Measurements from ENCODE around the gene RANBP17.
"Not testable (repeated sequence)": the region's sequence is repeated elsewhere in the genome, so short reads cannot be mapped to it uniquely, and the experiment has no call there.

Gene RANBP17

DNA sequence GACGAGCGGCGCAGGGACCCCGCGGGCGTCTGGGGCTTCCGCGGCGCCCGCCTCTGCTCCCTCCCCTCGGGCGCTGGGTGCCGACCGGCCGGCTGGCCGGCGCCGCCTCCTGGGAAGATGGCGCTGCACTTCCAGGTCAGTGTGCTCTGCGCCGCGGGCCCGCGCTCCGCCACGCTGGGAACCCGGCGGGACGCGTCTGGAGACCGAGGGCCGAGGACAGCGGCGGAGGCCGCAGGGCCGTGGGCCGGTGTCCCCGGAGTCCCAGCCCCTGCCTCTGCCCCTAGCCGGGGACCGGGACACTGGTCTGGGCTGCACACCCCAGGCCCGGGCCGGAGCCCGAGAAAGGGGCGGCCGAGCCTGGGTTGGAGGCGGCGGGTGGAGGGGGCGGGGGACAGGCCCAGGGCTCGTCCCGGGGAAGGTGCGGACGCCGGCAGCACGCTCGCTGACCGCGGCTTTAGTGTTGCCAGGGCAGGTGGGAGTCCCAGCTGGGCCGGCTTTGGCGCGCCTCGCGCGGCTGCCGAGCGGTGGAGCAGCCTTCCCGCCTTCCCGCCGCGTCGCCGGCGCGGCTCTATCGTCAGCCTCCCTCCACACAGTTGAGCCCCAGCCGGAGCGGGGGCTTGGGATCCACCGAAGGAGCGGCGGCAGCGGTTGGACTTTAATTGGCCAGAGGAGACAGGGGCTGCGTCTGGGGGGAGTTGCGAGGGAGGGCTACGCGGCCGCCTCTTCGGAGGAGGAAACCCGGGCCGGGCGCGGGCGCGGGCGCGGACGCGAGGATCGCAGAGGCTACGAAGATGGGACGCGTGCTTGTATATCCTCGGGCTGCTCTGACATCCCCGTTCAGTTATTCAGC, at the start of gene RANBP17:
TSS of gene RANBP17 (plus strand) at position 102 of the 850 bp plus-strand sequence.
- DNase-seq (ENCODE audit: low read depth in 2 of 3, low spot score in 1 of 3): no peak

DNA sequence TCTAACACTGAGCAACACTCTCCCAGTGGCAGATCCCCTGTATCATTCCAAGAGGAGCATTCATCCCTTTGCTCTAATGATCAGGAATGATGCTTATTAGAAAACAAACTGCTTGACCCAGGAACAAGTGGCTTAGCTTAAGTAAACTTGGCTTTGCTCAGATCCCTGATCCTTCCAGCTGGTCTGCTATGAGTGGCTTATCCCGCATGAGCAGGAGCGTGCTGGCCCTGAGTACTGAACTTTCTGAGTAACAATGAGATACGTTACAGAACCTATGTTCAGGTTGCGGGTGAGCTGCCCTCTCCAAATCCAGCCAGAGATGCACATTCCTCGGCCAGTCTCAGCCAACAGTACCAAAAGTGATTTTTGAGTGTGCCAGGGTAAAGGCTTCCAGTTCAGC, 48.6 kb upstream of the RANBP17 start:
- no peak for DNase-seq (ENCODE audit: low read depth in 2 of 3, low spot score in 1 of 3)

DNA sequence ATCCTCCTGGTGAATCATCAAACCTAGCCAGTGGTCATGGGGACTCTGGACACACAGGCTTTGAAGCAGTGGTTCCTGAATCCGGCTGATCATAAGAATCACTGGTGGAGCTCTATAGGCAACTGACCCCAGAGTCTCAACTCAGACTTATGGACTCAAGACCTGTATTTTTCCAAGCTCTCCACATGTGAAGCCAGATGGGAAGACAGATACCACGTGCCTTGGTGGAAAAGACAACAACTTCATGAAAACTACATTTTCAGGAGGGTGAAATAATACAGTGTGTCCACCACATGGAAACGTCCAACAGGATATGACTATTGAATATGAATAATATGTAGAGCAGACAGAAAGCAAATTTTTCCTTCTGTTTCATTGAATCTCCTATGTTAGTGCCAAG, 44.6 kb upstream of the RANBP17 start:
- DNase-seq (ENCODE audit: low read depth in 2 of 3, low spot score in 1 of 3): no peak

DNA sequence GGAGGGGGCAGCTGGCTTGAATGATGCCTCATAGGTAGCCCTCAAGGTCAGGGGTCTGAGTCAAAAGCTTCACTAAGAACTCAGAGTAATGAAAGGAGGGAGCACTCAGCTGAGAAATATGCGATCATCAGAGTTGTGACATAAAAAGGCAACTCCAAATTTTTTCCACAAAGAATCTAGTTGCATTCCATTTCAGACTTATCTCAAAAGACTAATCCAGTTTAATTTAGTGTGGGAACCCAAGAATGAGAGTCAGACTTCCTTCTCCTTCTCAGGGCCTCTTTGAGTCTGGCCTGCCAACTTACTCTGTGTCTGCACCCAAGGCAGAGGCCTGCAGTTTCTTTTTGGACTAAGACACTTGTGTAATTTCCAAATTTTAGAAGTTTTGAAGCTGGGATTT, 43.6 kb upstream of the RANBP17 start:
- no peak for DNase-seq (ENCODE audit: low read depth in 2 of 3, low spot score in 1 of 3)

DNA sequence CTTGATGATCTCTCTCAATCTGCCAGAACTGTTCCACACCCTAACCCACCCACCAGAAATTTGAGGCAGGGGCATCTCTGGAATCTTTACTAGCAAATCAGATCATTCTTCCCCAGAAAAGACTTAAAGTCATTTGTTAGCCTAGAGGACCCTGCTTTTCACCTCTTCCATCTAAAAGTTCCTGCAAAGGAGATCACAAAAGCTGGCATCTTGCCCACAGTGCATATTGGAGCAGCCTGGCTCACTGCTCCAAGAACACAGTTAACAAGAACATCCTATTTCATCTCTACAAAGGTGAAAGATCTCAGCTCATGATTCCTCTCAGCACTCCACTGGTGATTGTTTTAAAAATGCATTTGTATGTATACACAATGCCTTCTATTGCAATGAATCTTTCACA, 42.0 kb upstream of the RANBP17 start:
- DNase-seq (ENCODE audit: low read depth in 2 of 3, low spot score in 1 of 3): no peak

DNA sequence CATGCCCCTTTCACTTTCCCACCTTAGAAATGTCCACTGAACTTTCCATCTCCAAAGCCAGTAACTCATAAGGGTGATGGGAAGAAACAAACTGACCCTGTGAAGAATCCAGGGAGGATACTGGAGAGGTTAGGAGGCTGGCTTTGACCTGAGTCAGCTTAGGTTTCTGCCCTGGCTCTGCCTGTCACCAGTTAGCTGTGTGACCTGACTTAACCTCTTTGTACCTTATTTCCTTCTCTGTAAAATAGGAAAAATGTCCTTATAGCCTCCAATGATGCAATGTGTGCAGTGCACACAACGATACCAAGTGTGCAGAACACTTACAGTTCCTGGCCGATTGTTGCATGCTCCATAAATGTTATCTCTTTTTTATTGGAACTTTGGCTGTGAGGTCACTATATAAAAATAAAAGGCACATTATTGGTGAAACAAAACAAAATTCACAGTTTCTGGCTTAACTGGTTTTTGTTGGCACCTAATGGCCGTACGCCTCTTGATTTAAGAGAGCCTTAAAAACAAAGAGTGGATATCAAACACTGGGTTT, 40.5 kb upstream of the RANBP17 start:
- no peak for DNase-seq (ENCODE audit: low read depth in 2 of 3, low spot score in 1 of 3)

DNA sequence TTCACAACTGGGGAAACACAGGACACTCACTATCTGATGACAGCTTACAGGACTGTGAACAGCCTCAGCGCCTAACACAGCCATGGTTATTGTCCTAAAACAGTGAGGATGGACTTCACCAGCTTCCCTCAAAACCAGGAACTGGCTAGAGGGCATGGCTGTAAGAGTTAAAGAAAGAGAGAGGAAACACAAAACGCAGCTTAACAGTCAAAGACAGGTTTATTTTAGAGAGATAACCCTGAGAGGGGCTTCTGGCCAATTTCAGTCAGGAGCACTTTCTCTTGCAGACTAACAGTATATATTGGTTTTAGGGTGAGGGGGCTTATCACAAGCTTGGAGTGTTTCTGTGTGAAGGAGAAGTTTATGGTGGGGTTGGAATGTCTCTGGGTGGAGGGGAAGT, 35.7 kb upstream of the RANBP17 start:
- DNase-seq (ENCODE audit: low read depth in 2 of 3, low spot score in 1 of 3): no peak

DNA sequence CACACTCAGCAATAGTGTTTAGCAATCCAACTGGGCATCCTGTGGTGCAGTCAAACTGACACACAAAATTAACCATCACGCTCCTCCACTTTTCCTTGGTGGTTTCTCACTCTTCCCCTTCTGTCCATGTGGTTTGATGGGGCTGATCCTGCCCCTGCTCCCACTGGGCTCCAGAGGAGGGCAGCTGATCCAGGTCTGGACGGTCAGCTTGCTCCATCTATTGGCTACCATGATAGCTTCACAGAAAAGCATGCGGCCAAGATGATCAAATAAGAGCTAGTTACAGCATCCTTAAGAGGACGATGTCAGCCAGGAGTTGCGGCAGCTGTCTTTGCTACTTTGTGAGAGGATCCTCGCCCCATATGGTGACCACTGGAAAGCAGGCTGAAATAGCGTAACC, 29.6 kb upstream of the RANBP17 start:
- no peak for DNase-seq (ENCODE audit: low read depth in 2 of 3, low spot score in 1 of 3)

DNA sequence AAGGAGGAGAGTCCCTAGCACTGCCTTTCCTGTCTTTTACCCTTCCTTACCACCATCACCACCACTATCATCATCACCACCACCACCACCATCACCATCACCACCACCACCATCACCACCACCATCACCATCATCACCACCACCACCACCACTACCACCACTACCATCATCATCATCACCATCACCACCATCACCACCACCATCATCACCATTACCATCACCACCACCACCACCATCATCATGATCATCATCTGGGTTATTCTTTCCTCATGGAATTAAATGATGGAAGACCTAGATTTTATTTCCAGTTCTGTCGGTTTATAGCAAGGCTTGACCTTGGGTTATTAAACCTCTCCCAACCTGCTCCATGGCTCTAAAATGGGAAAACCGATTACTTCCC, 27.8 kb upstream of the RANBP17 start:
- DNase-seq (ENCODE audit: low read depth in 2 of 3, low spot score in 1 of 3): not testable (repeated sequence)

DNA sequence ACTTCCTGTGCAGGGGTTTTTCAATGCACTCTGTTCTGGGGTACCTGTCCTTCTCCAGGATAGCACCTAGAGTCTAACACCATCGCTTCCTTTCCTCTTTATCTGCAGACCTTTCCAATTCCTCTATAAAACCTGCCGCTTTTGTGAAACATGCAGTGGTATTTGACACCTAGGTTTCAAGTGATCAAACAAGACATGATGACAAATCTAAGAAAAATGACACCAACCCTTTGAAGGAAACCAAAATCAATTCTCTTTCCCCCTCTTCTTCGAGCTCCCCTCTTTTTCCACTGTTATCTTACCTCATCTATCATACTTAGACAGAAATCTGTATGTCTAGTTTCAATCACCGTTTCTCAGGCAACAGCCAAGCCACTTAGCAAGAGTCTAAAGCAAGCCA, 25.6 kb upstream of the RANBP17 start:
- DNase-seq (ENCODE audit: low read depth in 2 of 3, low spot score in 1 of 3): no peak

DNA sequence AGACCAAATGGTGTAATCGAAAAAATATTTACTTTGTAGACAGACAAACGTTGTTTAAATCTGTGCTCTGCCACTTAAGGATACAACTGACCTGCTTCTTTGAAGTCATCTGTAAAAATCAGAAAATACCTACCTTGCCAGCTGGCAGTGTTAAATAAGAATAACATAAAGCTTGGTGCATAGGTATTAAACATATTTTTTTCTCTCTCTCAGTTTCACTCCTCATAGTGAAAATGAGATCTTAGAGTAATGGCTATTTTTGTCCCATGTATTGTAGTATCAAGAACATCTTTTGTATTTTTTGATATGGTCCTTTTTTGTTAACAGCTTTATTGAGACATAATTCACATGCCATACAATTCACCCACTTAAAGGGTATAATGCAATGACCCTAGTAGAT, 17.9 kb upstream of the RANBP17 start:
- DNase-seq (ENCODE audit: low read depth in 2 of 3, low spot score in 1 of 3): no peak

DNA sequence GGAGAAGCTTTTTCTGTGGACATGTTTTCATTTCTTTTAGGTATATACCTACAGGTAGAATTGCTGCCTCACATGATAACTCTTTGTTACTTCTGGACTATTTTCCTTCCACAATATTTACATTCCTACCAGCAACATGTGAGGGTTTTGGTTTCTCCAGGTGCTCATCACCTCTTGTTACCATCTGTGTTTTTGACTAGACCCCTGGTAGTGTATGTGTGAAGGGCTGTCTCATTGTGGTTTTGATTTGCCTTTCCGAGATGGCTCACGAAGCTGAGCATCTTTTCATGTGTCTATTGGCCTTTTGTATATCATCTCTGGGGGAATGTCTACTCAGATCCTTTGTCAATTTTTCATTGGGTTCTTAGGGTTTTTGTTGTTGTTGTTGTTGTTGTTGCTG, 17.2 kb upstream of the RANBP17 start:
- DNase-seq (ENCODE audit: low read depth in 2 of 3, low spot score in 1 of 3): no peak

DNA sequence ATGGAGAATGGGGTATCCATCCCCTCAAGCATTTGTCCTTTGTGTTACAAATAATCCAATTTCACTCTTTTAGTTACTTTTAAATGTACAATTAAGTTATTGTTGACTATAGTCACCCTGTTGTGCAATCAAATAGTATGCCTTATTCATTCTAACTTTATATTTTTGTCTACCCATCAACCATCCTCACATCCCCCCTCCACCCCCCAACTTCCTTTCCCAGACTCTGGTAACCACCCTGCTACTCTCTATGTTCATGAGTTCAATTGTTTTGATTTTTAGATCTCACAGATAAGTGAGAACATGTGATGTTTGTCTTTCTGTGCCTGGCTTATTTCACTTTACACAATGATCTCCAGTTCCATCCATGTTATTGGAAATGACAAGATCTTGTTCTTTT, 15.4 kb upstream of the RANBP17 start:
- no peak for DNase-seq (ENCODE audit: low read depth in 2 of 3, low spot score in 1 of 3)

DNA sequence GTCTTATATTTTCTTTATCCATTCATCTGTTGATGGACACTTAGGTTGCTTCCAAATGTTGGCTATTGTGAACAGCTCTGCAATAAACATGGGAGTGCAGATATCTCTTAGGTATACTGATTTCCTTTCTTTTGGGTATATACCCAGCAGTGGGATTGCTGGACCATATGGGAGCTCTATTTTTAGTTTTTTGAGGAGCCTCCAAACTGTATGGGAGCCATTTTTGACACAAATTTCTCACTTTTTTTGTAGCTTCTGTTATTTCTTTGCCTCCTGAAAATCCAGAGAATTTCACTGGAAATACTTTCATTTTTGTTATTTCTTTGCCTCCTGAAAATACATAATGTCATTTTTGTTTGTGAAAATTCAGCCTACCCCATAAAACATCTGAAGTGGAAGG, 15.0 kb upstream of the RANBP17 start:
- DNase-seq (ENCODE audit: low read depth in 2 of 3, low spot score in 1 of 3): no peak

DNA sequence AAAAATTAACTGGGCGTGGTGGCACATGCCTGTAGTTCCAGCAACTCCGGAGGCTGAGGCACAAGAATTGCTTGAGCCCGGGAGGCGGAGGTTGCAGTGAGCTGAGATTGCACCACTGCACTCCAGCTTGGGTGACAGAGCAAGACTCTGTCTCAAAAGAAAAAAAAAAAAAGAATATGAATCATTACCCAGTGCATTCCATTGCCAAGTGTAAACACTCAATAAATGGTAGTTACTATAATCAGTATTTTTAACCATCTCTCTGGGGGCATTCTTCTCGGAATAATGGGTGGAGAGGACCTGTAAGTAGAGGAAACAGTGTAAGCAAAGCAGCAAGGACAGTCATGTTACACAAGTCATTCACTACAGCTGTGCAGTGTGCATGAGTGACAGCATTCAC, 13.8 kb upstream of the RANBP17 start:
- DNase-seq (ENCODE audit: low read depth in 2 of 3, low spot score in 1 of 3): no peak

DNA sequence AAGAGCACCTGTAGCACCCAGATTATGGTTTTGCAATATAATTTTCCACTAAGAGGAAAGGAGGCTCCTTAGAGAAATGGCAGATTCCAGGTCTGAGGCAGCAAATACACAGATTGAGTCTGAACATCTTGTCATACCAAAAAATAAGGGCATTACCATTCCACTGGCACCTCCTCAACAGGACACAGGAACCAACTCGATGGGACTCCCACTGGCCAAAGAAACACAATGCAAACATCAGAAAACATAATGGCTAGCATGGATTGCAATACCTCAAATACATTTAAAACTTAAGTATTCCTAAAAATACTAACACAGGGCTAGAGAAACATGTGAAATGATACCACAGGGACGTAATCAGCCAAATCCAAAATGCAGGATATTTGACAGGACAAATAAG, 12.4 kb upstream of the RANBP17 start:
- DNase-seq (ENCODE audit: low read depth in 2 of 3, low spot score in 1 of 3): no peak

DNA sequence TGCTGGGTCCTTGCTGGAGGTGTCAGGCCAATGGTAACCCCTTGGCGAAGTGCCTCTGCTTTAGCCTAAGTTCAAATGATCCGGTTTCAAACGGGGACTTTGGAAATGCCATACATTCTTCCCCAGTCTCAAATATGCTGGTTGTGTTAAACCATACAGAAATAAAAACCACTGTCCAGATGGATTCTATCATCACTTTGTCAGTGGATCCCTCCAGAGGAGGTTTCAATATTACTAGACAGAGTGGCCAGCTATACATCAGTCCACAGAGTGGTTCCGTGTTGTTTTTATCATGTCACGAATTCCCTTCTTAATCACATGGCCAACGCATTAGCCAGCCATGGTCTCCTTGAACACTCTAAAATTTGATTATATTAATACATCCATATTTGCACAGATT, 7.3 kb upstream of the RANBP17 start:
- no peak for DNase-seq (ENCODE audit: low read depth in 2 of 3, low spot score in 1 of 3)

DNA sequence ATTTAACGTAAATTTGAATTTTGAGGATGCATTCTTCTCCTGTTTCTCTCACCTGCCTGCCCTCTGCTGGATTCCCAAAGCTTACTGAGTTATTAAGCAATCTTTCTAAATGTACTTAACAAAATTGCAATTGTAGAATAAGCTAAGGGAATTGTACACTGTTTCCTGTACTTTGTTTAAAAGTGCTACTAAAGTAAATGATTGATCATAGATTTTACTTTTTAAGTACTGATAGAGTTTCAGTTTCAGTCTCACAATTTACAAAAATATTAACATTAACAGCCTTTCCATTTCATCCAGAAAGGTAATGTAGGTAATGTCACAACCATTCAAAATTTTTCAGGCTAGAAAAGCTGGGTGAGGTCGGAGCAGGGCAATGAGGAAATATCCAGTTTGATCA, 4.8 kb upstream of the RANBP17 start:
- no peak for DNase-seq (ENCODE audit: low read depth in 2 of 3, low spot score in 1 of 3)

DNA sequence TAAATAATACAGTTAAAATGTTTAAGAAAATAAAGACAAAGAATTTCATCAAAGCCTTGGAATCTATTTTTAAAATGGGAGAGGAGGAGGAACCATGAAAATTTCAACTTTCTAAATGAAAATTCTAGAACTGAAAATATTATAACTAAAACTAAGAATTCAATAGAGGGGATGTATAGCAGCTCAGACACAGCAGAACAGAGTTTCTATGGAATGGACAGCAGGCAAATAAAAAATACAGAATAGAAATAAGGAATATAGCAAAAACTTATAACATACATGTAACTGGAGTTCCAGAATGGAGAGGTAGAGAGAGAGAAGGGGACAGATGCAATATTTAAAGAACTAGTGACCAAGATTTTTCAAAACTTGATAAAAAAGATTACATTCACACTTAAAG, 1.4 kb upstream of the RANBP17 start:
- DNase-seq (ENCODE audit: low read depth in 2 of 3, low spot score in 1 of 3): no peak

DNA sequence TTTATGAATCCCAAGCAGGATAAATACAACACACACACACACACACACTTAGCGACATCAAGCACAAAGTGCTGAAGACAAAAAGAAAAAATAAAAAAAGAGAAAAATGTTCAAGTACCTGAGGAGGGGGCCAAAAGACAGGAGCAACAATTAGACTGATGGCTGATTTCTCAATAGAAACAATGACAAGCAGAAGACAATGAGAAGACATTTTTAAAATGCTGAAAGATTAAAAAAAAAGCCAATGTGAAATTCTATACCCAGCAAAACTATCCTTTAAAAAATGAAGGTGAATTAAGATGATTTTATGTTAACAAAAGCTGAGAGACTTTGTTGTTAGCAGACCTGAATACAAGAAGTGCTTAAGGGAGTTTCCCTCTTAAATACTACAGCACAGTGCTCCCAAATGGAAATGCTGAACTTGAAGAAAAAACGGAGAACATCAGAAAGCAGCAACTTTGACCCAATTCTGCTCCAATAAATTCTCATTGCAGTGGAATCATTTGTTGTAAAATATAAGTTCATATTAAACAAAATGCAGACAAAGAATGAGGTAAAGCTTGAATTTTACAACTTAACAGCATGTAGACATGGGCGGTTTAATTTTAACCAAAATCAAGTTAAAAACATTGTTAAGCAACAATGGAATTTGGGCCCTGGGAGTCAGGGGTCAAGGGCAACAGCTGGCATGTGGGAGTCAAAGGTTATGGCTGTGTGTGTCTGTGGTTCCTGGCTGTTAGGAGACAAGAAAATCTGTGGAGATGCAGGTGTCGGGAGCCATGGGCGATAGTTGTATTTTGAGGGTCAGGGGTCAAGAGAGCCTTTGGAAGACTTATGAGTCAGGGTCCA, 776 bp upstream of the RANBP17 start:
- no peak for DNase-seq (ENCODE audit: low read depth in 2 of 3, low spot score in 1 of 3)

DNA sequence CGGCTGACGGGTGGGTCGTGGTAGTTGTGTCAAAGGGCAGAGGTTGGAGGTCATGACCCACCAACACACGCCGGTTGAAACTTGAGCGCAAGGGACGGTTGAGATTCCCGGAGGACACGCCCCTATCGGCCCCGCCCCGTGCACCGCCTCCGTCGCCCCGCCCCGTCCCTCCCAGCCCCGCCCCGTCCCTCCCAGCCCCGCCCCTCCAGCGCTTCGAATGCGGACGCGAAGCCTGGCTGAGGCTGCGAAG, 226 bp upstream of the RANBP17 start:
- DNase-seq (ENCODE audit: low read depth in 2 of 3, low spot score in 1 of 3): no peak

DNA sequence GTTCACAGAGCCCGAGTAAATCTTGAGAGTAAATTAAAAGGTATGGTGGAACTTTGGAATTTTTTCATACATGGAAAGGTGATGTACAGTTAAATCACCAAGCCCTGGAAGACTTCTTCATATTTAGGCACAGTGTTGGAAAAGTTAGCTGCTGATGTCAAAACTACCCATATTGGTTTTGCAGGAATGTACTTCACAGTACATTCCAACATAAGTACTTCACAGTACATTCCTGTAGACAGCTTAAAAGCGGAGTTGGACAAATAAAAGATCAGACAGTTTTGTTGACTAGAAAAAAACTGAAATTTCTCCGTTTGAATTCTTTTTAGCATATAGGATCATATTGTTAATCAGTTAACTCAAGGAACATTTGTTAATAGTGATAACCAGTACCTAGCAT, 1.8 kb downstream of the RANBP17 start:
- DNase-seq (ENCODE audit: low read depth in 2 of 3, low spot score in 1 of 3): no peak

DNA sequence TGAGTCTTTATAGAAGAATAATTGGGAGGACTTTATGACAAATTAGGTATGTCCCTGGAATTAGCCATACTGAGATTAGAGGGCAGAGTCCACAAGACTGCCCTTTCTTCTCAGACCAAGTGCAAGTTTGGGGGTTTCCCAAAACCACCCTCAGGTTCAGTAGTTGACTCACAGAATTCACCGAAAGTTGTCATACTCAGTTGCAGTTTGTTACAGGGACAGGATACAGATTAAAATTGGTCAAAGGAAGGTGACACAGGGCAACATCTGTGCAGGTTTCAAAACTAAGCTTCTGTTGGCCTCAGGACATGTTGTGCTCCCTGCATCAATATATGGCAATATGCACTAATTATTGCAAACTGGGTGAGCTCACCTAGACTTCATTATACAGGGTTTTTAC, 3.8 kb downstream of the RANBP17 start:
- no peak for DNase-seq (ENCODE audit: low read depth in 2 of 3, low spot score in 1 of 3)
